AG04450 (cell line): ENCODE measurements around the gene ULBP3. TPM values are rescaled to one million over a fixed set of nuclear protein-coding genes. Genes with fewer than 3 reads are reported as not detected.

ENCODE experiments used
- CTCF ChIA-PET: fragments of 300-600, 350-600 bp; formaldehyde crosslinking; extraction: SDS; loops from one replicate; lab custom pipeline; 2022; ENCODE audit warnings: antibody characterized with exemption, inconsistent platforms; lab: Charles Lee
- POLR2A ChIA-PET: fragments of 350-600 bp; formaldehyde crosslinking; extraction: SDS; loops from one replicate; lab custom pipeline; 2021; ENCODE audit warnings: antibody characterized with exemption, inconsistent platforms; lab: Yijun Ruan, JAX
- DNase-seq: peaks from one replicate; pipeline ENCODE4 v3.0.0-alpha.2; 2011; ENCODE audit warnings: low read depth, low spot score
- H3K27ac ChIP-seq: one replicate; pipeline ENCODE4 v1.5.1; 2012; ENCODE audit warnings: low read depth, low read length, control low read depth
- H3K27me3 ChIP-seq: one replicate; pipeline ENCODE4 v1.6.0; 2012; ENCODE audit warnings: low read length; ENCODE audit not compliant: control insufficient read depth, insufficient read depth
- H3K4me3 ChIP-seq: 2 replicates; pipeline ENCODE4 v1.5.1; 2011; ENCODE audit warnings: mild to moderate bottlenecking, low read depth, low read length, control low read depth
- H3K9me3 ChIP-seq: 2 replicates; pipeline ENCODE4 v1.5.1; 2012; ENCODE audit warnings: low read length; ENCODE audit not compliant: control insufficient read depth, insufficient read depth
- polyA plus RNA-seq: library from polyadenylated mRNA; depleted of rRNA; stranded (reverse); fragments of >200 nt; gene quantifications from 2 replicates; pipeline ENCODE4 v1.2.3, GENCODE V29; 2011
- TF ChIP-seq, protein P1 (sequence below): IDR thresholded peaks from 2 replicates; pipeline ENCODE4 v1.5.1; 2011; ENCODE audit warnings: low read depth, low read length, control low read depth, inconsistent platforms

The ULBP3 gene
- polyA plus RNA-seq, 1 experiment = 16.0 TPM

DNA sequence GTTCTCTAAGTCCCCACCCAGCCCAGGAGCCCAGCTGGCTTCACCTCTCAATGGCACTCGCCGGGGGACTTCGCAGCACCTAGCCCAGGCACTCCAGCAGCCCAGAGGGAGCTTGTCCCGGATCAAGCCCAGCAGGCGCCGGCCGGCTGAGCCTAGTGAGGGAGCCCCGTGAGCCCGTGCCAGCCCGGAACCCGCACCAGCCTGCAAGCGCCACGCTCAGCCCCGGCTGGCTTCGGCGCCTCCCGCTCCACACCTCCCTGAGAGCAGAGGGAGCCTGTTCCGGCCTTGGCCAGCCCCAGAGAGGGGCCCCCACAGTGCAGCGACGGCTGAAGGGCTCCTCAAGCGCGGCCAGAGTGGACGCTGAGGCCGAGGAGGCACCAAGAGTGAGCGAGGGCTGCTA lies 46.8 kb upstream of the ULBP3 start:
- H3K27me3 ChIP-seq = peaks cover 4% of the 10 kb centered on the region

DNA sequence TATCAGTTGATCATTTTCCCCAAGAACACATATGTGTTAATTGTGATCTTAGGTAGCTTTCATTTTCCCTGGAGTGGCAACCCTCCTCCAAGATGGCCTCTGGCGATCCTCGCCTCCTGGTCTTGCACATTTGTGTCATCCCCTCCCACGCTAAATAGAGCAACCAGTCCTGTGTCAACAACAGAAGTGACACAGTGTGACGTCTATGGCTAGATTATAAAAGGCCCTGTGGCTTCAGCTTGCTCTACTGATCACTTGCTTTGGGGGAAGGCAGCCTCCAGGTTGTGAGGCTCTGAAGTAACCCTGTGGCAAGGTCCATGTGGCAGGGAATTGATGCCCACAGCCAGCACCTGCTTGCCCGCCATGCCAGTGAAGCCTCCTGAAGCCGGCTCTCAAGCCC lies 43.3 kb upstream of the ULBP3 start:
- CTCF ChIA-PET = no interaction called here
- POLR2A ChIA-PET = no interaction called here
- H3K27me3 ChIP-seq = peaks cover 2% of the 10 kb centered on the region
- H3K27ac ChIP-seq = no peak overlapping the region
- no peak for DNase-seq
- no peak overlapping the region for H3K4me3 ChIP-seq
- TF ChIP-seq, protein P1, sequence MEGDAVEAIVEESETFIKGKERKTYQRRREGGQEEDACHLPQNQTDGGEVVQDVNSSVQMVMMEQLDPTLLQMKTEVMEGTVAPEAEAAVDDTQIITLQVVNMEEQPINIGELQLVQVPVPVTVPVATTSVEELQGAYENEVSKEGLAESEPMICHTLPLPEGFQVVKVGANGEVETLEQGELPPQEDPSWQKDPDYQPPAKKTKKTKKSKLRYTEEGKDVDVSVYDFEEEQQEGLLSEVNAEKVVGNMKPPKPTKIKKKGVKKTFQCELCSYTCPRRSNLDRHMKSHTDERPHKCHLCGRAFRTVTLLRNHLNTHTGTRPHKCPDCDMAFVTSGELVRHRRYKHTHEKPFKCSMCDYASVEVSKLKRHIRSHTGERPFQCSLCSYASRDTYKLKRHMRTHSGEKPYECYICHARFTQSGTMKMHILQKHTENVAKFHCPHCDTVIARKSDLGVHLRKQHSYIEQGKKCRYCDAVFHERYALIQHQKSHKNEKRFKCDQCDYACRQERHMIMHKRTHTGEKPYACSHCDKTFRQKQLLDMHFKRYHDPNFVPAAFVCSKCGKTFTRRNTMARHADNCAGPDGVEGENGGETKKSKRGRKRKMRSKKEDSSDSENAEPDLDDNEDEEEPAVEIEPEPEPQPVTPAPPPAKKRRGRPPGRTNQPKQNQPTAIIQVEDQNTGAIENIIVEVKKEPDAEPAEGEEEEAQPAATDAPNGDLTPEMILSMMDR = no peak
- peaks cover 9% of the 10 kb centered on the region; the same call in 1 of the 2 replicates for H3K9me3 ChIP-seq

More for the DNA sequence above, 46.8 kb upstream of the ULBP3 start:
- Histone ChIP-seq H3K4me3 (no peak overlapping the region), H3K9me3 (peaks cover 9% of the 10 kb centered on the region; the same call in 1 of the 2 replicates), H3K27ac (no peak overlapping the region)
- CTCF ChIA-PET = no interaction called here
- TF ChIP-seq, protein P1 = no peak
- POLR2A ChIA-PET = no interaction called here
- DNase-seq = no peak

DNA sequence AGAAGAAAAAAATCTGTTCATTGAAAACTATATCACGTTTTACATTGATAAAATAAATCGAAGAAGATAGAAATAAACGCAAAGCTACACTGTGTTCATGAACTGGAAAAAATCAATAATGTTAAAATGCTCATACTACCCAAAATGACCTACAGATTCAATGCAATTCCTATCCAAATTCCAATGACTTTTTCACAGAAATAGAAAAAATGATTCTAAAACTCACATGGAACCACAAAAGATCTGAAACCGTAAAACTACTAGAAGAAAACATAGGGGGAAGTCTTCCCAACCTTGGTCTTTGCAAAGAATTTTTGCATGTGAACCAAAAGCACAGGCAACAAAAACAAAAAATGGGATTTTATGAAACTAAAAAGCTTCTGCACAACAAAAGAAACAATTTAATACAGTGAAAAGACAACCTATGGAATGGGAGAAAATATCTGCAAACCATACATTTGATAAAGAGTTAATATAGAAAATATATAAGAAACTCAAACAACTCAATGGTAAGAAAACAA lies 33.9 kb upstream of the ULBP3 start:
- H3K4me3 ChIP-seq = no peak overlapping the region
- ChIA-PET POLR2A (no interaction called here), CTCF (no interaction called here)
- DNase-seq = no peak
- peaks cover 2% of the 10 kb centered on the region for H3K27me3 ChIP-seq
- H3K9me3 ChIP-seq = no peaks in the 10 kb centered on the region
- H3K27ac ChIP-seq = no peak overlapping the region
- TF ChIP-seq, protein P1 = no peak

DNA sequence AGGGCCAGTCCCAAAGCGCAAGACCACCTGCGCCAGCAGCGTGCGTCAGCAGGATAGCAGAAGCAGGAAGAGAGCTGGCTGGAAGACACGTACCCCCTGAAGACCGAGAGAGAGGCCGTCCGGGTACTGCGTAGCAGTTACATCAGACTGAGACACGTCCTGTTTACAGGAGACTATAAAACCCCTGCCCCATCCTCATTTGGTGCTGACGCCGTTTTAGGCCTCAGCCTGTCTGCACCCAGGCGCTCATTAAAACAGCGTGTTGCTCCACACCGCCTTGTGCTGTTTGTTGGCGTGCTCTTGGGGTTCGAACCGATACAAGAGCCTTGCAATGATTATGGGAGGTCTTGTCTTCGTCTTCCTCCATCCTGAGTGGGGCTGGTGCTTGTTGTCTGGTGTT lies 31.8 kb upstream of the ULBP3 start:
- H3K4me3 ChIP-seq = no peak overlapping the region
- no peak overlapping the region for H3K27ac ChIP-seq
- CTCF ChIA-PET = interaction anchor here (1.3 kb wide), 1 partner anchor 20 kb away, joined by 3 read pairs; no protein-coding TSS in a partner anchor
- H3K27me3 ChIP-seq = peaks cover 2% of the 10 kb centered on the region
- H3K9me3 ChIP-seq = no peaks in the 10 kb centered on the region
- POLR2A ChIA-PET = no interaction called here
- TF ChIP-seq, protein P1 = no peak
- no peak for DNase-seq

DNA sequence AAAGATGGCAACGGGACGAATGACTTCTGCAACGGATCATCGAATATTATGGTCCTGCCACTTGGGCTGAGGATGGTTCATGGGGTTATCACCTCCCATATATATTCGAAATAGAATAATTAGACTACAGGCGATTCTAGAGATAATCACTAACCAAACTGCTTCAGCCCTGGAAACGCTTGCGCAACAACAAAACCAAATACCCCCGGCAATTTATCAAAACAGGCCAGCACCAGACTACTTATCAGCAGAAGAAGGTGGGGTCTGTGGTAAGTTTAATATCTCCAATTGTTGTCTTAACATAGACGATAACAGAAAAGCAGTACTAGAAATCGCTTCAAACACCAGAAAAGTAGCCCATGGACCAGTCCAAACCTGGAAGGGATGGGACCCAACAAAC lies 31.0 kb upstream of the ULBP3 start:
- DNase-seq = no peak
- Histone ChIP-seq H3K9me3 (no peaks in the 10 kb centered on the region), H3K27me3 (peaks cover 5% of the 10 kb centered on the region), H3K4me3 (no peak overlapping the region), H3K27ac (no peak overlapping the region)
- ChIA-PET POLR2A (no interaction called here), CTCF (no interaction called here)
- TF ChIP-seq, protein P1 = no peak
